Neural progenitor cell (in vitro differentiated cells): ENCODE results near the gene SLC45A3. TPM values are rescaled to one million over a fixed set of nuclear protein-coding genes. Genes with fewer than 3 reads are reported as not detected.

Source experiments
- DNase-seq: peaks from one replicate; pipeline ENCODE4 v3.0.0-alpha.2; 2016; ENCODE audit warnings: low spot score
- H2AFZ ChIP-seq: fragments of 200-600 bp; sonication (generic); replicated peaks from 2 replicates; pipeline ENCODE4 v1.6.1; 2016; ENCODE audit warnings: antibody characterized with exemption
- H3F3A ChIP-seq: fragments of 200-600 bp; sonication (generic); 2 replicates; pipeline ENCODE4 v1.6.1; 2016; ENCODE audit warnings: antibody characterized with exemption, low read depth
- H3K27ac ChIP-seq: fragments of 200-600 bp; sonication (generic); 2 replicates; pipeline ENCODE4 v1.5.1; 2016; ENCODE audit warnings: mild to moderate bottlenecking
- H3K27me3 ChIP-seq: fragments of 200-600 bp; sonication (generic); 2 replicates; pipeline ENCODE4 v1.6.1; 2016; ENCODE audit warnings: mild to moderate bottlenecking, moderate library complexity
- H3K36me3 ChIP-seq: fragments of 200-600 bp; sonication (generic); 2 replicates; pipeline ENCODE4 v1.5.1; 2016
- H3K4me1 ChIP-seq: fragments of 200-600 bp; sonication (generic); 2 replicates; pipeline ENCODE4 v1.6.1; 2016; ENCODE audit warnings: mixed run types
- H3K4me2 ChIP-seq: fragments of 200-600 bp; sonication (generic); 2 replicates; pipeline ENCODE4 v1.6.1; 2016
- H3K4me3 ChIP-seq: fragments of 200-600 bp; sonication (generic); 2 replicates; pipeline ENCODE4 v1.5.1; 2016
- H3K79me2 ChIP-seq: fragments of 200-600 bp; sonication (generic); 2 replicates; pipeline ENCODE4 v1.6.1; 2016; ENCODE audit warnings: low read depth
- H3K9ac ChIP-seq: fragments of 200-600 bp; sonication (generic); 2 replicates; pipeline ENCODE4 v1.6.1; 2016
- H3K9me3 ChIP-seq: fragments of 200-600 bp; sonication (generic); 2 replicates; pipeline ENCODE4 v1.5.1; 2016; ENCODE audit warnings: low read depth
- H4K20me1 ChIP-seq: fragments of 200-600 bp; sonication (generic); 2 replicates; pipeline ENCODE4 v1.6.1; 2016; ENCODE audit warnings: low read depth
- H3K27ac Mint-ChIP-seq: 3 replicates; pipeline ENCODE4 v1.8.0; 2021; ENCODE audit warnings: mixed read lengths
- H3K27me3 Mint-ChIP-seq: 2 replicates; pipeline ENCODE4 v1.8.0; 2022; ENCODE audit warnings: low read depth, mild to moderate bottlenecking, inconsistent platforms, moderate library complexity, mixed read lengths; ENCODE audit not compliant: insufficient read depth
- H3K36me3 Mint-ChIP-seq: 3 replicates; pipeline ENCODE4 v1.8.0; 2021; ENCODE audit warnings: mixed read lengths
- H3K4me1 Mint-ChIP-seq: 3 replicates; pipeline ENCODE4 v1.8.0; 2021; ENCODE audit warnings: mixed read lengths
- H3K4me3 Mint-ChIP-seq: 3 replicates; pipeline ENCODE4 v1.8.0; 2021; ENCODE audit warnings: mild to moderate bottlenecking, moderate library complexity, mixed read lengths
- H3K9me3 Mint-ChIP-seq: 3 replicates; pipeline ENCODE4 v1.8.0; 2020; ENCODE audit warnings: mixed read lengths
- EZH2 ChIP-seq: fragments of 200-600 bp; sonication (generic); IDR thresholded peaks from 2 replicates; pipeline ENCODE4 v1.6.1; 2017; ENCODE audit warnings: antibody characterized with exemption, mild to moderate bottlenecking, moderate library complexity
- EZH2phosphoT487 ChIP-seq: fragments of 200-600 bp; sonication (generic); IDR thresholded peaks from 2 replicates; pipeline ENCODE4 v1.6.1; 2017; ENCODE audit warnings: antibody characterized with exemption
- total RNA-seq: library from RNA; depleted of rRNA; stranded (reverse); fragments of >200 nt; gene quantifications from 2 replicates; pipeline ENCODE4 v1.2.3, GENCODE V29; 2015; ENCODE audit warnings: low replicate concordance
- TF ChIP-seq, protein P1 (sequence below): fragments of 200-600 bp; sonication (generic); IDR thresholded peaks from 2 replicates; pipeline ENCODE4 v1.5.1; 2017; ENCODE audit warnings: antibody characterized with exemption, mild to moderate bottlenecking

The SLC45A3 gene
- total RNA-seq, 1 donor from 2014 or later, result 5.1 TPM

GRCh38 chr1:205715628-205716027 lies 35.3 kb upstream of the SLC45A3 start:
- TF ChIP-seq, protein P1, sequence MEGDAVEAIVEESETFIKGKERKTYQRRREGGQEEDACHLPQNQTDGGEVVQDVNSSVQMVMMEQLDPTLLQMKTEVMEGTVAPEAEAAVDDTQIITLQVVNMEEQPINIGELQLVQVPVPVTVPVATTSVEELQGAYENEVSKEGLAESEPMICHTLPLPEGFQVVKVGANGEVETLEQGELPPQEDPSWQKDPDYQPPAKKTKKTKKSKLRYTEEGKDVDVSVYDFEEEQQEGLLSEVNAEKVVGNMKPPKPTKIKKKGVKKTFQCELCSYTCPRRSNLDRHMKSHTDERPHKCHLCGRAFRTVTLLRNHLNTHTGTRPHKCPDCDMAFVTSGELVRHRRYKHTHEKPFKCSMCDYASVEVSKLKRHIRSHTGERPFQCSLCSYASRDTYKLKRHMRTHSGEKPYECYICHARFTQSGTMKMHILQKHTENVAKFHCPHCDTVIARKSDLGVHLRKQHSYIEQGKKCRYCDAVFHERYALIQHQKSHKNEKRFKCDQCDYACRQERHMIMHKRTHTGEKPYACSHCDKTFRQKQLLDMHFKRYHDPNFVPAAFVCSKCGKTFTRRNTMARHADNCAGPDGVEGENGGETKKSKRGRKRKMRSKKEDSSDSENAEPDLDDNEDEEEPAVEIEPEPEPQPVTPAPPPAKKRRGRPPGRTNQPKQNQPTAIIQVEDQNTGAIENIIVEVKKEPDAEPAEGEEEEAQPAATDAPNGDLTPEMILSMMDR, result no peak
- TF ChIP-seq EZH2phosphoT487 (no peak), EZH2 (no peak)
- Histone ChIP-seq H3K27me3 (no peaks in the 10 kb centered on the region), H2AFZ (no peak overlapping the region), H3K4me3 (no peak overlapping the region), H3F3A (peaks cover 92% of the 10 kb centered on the region), H3K4me2 (no peak overlapping the region), H3K79me2 (peaks cover 12% of the 10 kb centered on the region), H3K27ac (peak overlapping the region; percentile 72), H3K4me1 (no peaks in the 10 kb centered on the region), H3K9me3 (no peaks in the 10 kb centered on the region), H3K36me3 (peaks cover 43% of the 10 kb centered on the region), H4K20me1 (peaks cover 58% of the 10 kb centered on the region), H3K9ac (no peak overlapping the region)
- Mint-ChIP-seq H3K9me3 (no peaks in the 10 kb centered on the region), H3K36me3 (peaks cover 28% of the 10 kb centered on the region), H3K27me3 (peaks cover 4% of the 10 kb centered on the region), H3K4me1 (peaks cover 10% of the 10 kb centered on the region), H3K4me3 (no peak overlapping the region), H3K27ac (no peak overlapping the region)
- no peak for DNase-seq

DNA sequence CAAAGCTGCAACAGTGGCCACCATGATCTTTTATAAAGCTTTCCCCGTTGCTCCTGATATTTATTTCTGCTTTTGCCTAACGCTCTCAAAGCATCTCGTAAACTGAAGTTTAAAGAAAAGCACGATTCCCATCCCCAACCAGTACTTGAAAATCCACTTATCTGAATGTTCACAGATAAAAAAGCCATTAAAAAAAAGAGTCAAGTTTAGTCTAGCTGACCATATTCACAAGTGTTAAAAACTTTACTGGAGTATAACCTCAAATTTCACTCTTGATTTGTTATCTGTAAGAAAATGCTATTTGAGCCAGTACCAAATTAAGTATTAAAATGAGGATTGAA lies 34.6 kb upstream of the SLC45A3 start:
- DNase-seq, result no peak
- Mint-ChIP-seq H3K4me3 (no peak overlapping the region), H3K36me3 (peaks cover 27% of the 10 kb centered on the region), H3K27me3 (peaks cover 4% of the 10 kb centered on the region), H3K27ac (no peak overlapping the region), H3K9me3 (no peaks in the 10 kb centered on the region), H3K4me1 (peaks cover 12% of the 10 kb centered on the region)
- no peaks in the 10 kb centered on the region for H3K4me1 ChIP-seq
- TF ChIP-seq, protein P1, result no peak
- TF ChIP-seq EZH2phosphoT487, result no peak
- no peak for TF ChIP-seq EZH2
- H4K20me1 ChIP-seq, result peaks cover 52% of the 10 kb centered on the region
- H3K9ac ChIP-seq, result no peak overlapping the region
- H2AFZ ChIP-seq, result no peak overlapping the region
- peaks cover 6% of the 10 kb centered on the region for H3K79me2 ChIP-seq
- H3K4me2 ChIP-seq, result no peak overlapping the region
- H3F3A ChIP-seq, result peaks cover 86% of the 10 kb centered on the region
- H3K4me3 ChIP-seq, result no peak overlapping the region
- no peaks in the 10 kb centered on the region for H3K9me3 ChIP-seq
- H3K27ac ChIP-seq, result peak overlapping the region; percentile 72
- H3K27me3 ChIP-seq, result no peaks in the 10 kb centered on the region
- H3K36me3 ChIP-seq, result peaks cover 36% of the 10 kb centered on the region

GRCh38 chr1:205714190-205714905 lies 34.0 kb upstream of the SLC45A3 start:
- TF ChIP-seq EZH2 (no peak), EZH2phosphoT487 (no peak)
- TF ChIP-seq, protein P1, result no peak
- DNase-seq, result no peak
- peaks cover 81% of the 10 kb centered on the region for H3F3A ChIP-seq
- H3K27ac ChIP-seq, result peak overlapping the region; percentile 72
- H3K4me3 Mint-ChIP-seq, result no peak overlapping the region
- H3K9ac ChIP-seq, result no peak overlapping the region
- peaks cover 30% of the 10 kb centered on the region for H3K36me3 ChIP-seq
- H3K9me3 Mint-ChIP-seq, result no peaks in the 10 kb centered on the region
- no peak overlapping the region for H2AFZ ChIP-seq
- H3K9me3 ChIP-seq, result no peaks in the 10 kb centered on the region
- no peak overlapping the region for H3K27ac Mint-ChIP-seq
- H3K79me2 ChIP-seq, result peaks cover 3% of the 10 kb centered on the region
- H3K4me1 Mint-ChIP-seq, result peaks cover 12% of the 10 kb centered on the region
- peaks cover 4% of the 10 kb centered on the region for H3K27me3 Mint-ChIP-seq
- no peaks in the 10 kb centered on the region for H3K27me3 ChIP-seq
- peaks cover 24% of the 10 kb centered on the region for H3K36me3 Mint-ChIP-seq
- no peak overlapping the region for H3K4me3 ChIP-seq
- H3K4me1 ChIP-seq, result no peaks in the 10 kb centered on the region
- H3K4me2 ChIP-seq, result no peak overlapping the region
- peaks cover 46% of the 10 kb centered on the region for H4K20me1 ChIP-seq
